HG03139 (cell line): ENCODE data around the gene EGF.

ENCODE experiments used
- ATAC-seq: cut with Tn5 transposase; IDR thresholded peaks from one replicate; pipeline ENCODE4 v1.9.1; 2021; ENCODE audit not compliant: unreplicated experiment

The EGF gene

DNA sequence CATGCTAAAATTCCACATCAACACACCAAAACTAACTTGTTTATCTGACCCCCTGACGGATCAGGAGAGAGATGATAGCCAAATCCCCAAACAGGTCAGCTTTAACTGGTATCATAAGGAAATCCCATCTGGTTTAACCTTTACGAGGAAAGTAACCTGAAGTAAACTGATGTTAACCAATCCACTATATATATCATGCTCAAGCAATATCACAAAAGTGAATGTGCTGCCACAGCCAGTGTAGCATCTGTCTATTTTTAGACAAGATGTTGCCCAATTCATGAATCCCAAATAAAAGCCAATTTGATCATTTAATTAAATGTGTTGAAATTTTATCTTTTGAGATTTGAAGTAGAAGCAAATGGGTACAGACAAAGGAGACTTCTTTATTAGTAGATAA, 44.5 kb downstream of the EGF start:
- ATAC-seq = no peak

DNA sequence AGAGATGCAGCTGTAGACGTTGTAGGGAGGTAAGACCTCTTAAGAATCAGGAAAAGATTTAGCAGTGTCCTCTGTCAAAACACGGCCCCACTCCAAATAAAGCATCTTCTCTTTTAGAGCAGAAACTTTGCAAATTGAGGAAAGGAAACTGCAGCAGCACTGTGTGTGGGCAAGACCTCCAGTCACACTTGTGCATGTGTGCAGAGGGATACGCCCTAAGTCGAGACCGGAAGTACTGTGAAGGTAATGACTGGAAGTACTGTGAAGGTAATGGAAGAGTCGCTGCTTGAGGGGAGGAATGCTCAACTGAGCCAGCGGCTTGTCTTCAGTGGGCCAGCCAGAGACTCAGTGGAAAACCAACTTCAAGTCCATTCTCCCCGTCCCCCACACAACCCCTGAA, 46.5 kb downstream of the EGF start:
- no peak for ATAC-seq

DNA sequence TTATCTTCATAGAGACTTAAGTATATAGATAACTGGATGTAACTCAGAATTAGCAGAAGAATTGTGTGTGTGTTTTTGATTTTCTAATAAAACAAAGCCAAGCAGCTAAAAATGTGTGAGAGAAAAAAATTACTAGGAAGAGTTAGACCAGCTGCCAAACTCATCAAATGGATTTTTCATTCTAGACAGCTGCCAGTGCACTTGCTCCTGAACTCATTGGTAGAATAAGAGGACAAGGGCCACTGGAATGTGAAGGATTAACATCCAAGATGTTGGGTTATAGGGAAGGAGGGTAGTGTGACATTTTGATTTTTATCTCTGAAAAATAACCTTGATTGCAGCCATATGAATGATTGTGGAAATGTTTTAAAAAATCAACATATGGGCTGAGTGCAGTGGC, 49.7 kb downstream of the EGF start:
- no peak for ATAC-seq

DNA sequence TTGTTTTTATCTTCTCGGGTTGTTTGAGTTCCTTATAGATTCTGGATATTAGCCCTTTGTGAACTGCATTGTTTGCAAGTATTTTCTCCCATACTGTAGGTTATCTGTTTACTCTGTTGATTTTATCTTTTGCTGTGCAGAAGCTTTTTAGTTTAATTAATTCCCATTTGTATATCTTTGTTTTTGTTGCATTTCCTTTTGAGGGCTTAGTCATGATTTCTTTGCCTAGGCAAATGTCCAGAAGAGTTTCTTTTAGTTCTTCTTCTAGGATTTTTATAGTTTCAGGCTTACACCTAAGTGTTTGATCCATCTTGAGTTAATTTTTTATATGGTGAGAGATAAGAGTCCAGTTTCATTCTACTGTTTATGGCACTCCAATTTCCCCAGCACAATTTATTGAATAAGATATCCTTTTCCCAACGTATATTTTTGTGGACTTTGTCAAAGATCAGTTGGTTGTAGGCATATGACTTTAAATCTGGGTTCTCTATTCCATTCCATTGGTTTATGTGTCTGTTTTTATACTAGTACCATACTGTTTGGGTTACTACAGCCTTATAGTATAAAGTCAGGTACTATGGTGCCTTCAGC, 54.3 kb downstream of the EGF start:
- ATAC-seq = no peak

DNA sequence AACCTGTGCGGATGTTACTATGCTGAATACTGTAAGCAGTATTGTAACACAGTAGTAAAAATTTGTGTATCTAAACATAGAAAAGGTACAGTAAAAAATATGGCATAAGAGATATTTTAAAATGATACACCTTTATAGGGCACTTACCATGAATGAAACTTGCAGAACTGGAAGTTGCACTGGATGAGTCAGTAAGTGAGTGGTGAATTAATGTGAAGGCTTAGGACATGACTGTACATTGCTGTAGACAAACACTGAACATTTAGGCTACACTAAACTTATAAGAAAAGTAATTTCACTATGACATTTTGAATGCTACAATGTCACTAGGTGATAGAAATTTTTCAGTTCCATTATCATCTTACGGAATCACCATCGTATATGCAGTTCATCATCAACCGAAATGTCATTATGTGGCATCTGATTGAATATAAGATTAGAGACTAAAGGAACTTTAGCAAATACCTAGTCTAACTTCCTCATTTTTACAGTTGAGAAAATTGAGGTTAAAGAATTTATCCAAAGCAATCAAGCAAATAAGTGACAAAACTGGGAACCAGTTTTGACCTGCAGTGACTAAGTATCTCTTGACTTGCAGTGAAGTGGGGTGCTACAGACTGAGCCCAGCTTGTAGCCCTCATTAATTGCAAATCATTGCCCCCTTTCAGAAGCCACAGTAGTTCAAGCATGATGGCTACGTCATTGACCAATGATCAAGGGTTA, 55.3 kb downstream of the EGF start:
- ATAC-seq = peak; percentile 49

DNA sequence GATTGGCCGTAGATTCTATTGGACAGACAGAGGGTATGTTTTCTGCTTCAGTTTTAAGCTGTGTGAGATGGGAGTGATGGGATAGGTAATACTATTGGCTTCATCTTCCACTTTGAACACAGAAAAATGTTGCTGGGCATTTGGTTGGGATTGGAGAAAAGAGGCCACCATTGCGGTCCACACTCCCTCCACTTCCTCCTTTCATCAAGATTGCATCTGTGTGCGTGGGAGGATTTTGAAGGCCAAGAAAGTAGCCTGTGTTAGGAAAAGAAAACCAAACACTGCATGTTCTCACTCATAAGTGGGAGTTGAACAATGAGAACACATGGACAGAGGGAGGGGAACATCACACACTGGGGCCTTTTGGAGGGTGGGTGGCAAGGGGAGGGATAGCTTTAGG, 56.4 kb downstream of the EGF start:
- ATAC-seq = no peak

DNA sequence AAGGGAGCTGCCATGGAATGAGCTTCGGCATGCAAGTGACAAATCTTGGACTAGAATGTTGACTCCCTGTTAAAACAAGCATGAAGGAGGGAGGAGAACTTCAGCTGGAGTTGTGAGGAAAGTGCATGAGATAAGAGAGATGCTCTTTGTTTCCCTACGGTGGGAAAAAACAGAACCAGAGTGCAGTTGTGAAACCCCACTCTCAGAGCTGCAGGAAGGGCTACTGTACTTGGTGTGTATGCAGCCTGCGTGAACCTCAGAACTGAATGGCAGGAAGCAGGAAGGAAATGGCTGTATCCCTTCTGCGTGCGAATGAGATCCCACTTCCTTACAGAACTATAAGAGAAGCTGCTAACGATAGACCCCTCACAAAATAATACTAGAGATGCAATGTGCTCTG, 57.2 kb downstream of the EGF start:
- no peak for ATAC-seq

DNA sequence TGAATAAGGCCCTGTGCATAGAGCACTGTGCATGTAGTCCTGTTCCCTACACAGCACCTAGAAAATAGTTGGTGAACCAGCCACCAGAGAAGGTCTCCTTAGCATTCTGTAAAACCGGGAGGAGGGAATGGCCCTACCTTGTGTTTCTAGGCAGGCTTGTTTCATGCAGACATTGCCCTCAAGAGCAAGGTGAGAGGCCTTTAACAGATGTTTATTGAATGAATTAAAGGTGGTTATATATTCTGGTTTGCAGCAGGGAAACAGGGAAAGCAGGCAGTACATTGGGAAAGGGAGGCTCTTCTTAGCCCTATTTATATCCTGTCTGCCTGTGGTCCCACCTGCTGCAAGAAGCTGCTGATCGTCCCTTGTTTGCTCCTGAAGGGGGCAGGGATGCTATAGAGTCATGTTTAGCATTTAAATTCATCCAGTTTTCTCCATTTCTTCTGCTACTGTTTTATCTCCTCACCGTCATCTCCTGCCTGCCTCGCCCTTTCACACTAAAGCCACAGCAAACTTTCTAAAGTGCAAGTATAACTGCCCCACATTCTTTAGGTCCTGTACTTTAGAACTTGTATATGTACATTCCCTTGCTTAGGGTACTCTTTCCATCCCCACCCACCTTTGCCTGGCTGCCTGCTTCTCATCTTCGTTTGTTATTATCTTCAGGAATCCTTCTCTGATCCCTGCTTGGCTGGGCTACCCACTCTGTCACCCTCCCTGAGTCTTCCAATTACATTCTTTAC, 60.3 kb downstream of the EGF start:
- no peak for ATAC-seq

DNA sequence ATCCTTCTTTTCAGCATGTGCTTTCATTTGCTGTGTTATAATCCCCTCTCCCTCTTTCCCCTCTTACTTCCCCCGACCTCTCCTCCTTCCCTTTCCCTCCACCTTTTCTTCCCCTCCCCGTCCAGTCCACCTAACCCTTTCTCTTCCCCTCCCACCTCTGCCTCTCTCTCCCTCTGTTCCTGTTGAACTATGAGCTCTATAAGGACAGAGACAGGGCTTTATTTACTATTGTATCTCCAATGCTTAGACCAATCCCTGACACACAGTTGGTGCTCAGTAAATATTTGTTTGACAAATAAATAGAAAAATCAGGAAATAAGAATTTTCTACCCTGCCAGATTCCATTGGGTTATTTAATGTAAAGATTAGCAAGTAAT, 60.8 kb downstream of the EGF start:
- ATAC-seq = no peak

DNA sequence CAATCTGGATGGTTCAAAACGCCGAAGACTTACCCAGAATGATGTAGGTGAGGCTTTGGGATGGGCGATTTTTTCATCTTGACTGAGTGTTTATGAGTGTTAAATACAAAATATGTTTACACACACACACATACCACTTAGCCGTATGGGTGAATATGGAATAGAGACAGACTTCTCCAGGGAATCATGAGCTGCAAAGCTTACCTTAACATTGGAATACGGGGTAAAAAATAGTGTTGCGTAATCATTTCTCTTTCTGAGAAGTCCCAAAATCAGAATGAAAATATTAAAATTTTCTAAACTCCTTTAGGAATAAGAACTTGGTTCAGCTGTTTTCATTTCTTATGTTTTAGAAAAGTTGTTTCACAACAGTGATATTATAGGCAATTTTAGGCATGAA, 63.5 kb downstream of the EGF start:
- no peak for ATAC-seq

DNA sequence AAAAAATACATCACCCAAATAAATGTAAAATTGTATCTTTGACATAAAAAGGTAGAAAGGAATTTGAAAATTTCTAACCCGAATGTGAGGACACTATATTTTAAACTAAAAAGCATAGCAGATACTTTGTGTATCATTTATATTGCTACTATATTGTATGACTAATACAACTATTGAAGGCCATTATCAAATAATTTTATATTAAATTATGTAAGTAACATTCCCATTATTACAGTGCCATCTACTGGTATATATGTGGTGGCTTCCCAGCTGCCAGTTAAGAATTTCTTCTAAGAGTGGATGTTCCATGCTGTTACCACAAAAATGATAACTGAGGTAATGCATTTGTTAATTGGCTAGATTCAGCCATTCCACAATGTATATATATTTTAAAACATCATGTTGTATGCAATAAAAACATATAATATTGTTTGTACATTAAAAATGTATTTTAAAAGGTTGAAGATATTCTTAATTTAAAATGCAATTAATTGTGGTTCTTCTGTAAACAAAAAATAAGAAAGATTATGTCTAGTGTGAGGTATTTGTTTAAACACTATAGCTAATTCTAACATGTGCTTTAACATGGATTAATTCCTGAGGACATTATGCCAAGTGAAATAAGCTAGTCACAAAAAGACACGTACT, 65.3 kb downstream of the EGF start:
- ATAC-seq = no peak

DNA sequence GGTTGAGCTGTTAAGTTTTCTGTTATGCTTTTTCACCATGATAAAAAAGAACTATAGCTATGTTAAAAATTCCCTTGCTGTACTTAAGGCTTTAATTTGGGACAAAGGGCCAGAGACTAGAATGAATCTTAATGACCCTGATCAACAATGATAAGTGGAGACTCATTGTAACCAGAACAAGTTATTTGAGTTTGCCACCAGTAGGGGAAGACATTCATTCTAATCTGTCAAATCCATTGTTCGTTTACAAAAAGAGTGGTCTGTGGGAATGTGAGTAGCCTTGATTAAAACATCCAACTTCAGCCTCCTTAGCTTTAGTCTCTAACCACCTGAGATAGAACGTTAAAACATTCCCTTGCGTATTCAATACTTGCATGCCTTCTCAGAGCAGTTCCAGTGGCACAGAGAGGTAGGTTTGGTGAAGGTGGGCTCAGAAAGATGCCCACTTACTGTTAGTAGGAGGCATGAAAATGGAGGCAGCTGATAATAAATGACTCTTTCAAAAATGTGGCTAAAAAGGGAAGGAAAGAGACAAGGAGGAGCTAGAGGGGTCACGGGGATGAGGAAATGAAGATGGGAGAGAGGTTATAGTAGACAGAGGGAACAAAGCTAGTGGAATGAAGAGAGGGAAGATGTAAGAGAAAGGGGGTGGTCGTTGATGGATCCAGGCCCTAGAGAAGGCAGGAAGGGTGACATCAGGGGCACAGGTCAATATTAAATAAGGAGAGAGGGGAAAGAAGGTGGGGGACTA, 66.2 kb downstream of the EGF start:
- no peak for ATAC-seq

DNA sequence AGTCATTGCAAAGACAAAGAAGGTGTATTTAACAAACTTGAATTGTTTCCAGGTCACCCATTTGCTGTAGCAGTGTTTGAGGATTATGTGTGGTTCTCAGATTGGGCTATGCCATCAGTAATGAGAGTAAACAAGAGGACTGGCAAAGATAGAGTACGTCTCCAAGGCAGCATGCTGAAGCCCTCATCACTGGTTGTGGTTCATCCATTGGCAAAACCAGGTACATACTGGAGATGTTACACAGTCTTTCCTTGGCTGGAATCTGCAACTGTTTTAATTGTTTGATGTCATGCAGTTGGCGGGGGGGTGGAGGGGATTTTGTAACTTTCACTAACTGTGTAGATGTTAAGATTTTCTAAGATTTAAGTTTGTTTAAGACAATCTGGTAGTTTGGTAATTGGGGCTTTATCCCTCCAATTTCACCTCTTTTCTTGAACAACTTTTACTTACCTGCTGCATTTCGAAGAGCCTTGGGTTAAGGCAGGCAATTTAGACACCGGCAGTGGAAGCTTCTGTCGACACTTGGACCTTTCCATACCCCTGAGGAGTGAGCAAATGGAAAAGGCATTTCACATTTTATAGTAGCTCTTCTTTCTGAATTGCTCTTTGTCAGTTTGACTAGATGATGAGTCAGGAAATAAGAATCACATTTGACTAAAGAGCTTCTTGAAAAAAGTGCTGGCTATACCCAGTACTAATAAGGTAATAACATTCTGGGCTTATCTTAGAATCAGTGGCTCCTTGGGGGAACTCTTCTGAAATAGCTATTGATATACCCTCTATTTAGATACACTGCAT, 67.4 kb downstream of the EGF start:
- no peak for ATAC-seq

DNA sequence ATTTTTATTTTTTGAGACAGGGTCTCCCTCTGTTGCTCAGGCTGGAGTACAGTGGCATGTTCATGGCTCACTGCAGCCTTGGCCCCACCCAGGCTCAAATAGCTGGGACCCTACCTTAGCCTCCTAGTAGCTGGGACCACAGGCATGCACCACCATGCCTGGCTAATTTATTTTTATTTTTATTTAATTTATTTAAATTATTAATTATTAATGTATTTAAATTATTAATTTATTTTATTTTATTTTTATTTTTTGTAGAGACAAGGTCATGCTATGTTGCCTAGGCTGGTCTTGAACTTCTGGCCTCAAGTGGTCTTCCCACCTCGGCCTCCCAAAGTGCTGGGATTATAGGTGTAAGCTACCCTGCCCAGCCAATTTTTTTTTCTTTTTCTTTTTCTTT, 69.3 kb downstream of the EGF start:
- no peak for ATAC-seq

DNA sequence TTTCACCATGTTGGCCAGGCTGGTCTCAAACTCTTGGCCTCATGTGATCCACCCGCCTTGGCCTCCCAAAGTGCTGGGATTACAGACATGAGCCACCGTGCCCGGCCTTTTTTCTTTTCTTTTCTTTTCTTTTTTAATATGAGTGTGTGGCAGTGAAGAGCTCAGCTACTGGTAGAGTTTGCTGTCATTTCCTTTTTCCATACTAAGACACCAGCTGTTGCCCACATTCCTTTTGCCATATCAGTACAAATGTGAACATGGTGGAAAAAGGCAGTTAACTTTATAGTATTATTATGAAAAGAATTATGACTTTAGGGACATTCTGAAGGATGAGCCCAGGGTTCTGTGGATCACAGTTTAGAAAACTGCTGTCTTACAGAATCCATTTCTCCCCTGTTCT, 69.8 kb downstream of the EGF start:
- no peak for ATAC-seq

DNA sequence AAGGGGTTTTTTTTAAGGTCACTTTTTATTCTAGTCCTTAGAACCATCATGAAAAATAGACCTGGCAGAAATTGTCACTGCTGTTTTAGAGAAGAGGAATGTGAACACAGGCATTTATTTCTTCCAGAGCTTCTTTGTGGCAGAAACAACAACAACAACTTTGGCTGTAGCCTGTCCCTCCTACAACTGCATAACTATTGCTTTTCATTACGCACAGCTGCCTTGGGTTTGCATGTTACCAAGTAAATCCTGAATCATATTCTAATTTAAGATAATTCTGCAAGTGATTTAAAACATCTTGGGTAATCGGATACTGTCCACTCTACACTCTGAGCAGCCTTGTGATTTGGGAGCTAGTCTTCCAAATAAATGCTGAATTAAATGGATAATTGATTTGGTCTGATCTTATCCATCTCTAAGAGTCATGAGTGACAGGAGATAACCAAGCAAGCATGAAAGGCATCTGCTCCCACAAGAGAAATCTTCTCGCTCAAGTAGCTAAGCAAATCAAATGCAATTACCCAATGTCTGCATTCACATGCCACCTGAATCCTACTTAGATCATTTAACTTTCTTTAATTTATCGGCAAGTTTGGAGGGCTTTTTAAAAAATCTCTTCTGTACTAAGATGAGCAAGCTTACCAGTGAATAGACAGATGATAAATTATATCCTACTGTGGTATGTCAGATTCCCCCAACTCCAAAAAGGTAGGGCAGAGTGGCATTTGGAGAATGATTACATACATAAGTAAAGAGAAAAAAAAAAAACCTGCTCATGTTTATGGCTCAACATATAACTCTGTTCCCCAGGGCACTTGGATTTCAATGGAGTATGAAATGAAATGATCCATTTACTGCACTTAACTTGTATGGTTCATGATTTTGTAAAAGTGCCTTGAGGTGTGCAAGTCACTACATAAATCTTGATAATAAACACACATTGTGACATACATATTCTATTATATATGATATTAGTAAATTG, 73.6 kb downstream of the EGF start:
- no peak for ATAC-seq

DNA sequence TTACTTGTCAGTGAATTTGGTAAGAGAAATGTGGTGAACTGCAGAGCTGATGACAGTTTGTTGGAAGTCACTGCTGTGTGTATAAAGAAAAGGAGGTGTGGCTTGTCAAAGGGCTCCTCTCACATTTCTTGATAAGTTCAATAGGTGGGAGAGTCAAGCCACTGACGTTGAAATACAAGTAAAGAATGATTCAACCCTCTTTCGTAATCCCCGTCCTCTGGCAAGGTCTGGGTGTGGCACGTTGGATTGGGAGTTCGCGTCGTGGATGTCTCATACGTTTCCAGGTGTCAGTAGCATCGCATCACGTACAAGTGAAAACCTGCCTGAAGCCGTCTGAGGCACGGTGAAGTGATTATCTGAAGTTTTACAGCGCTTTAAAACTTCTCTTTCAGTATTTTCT, 76.4 kb downstream of the EGF start:
- no peak for ATAC-seq

DNA sequence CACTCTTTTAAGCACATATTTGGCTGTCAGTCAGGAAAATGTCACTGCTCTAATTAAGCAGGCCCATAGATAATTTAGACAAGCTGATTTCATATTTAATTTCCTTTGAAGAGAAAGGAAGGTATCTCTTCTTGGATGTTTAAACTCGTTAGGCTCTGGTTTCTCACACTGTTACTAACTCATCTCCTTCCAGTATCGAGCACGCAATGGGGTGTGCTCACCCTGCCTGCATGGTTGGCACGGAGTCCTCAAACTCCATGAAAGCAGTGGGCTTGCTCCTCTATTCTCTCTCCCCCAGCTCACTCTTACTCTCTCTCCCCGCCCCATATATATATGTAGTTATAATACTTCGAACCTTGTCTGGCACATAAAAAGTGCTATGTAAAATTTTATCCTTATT, 76.9 kb downstream of the EGF start:
- ATAC-seq = no peak
